SK-N-MC (cell line): Measurements from ENCODE around the gene PRXL2A.
A peak's percentile ranks its signal among the peaks of the same experiment; 100 is the strongest.

ENCODE experiments used
- DNase-seq: peaks from one replicate; pipeline ENCODE4 v3.0.0-alpha.2; 2011; ENCODE audit warnings: low read depth, low spot score
- H3K27ac ChIP-seq: fragments of 200-600 bp; sonication (generic); 2 replicates; pipeline ENCODE4 v1.5.1; 2016; ENCODE audit warnings: mixed run types
- H3K36me3 ChIP-seq: fragments of 200-600 bp; sonication (generic); 2 replicates; pipeline ENCODE4 v1.6.1; 2017; ENCODE audit warnings: antibody characterized with exemption, low read length, mixed read lengths; ENCODE audit not compliant: insufficient read depth
- H3K4me3 ChIP-seq: fragments of 200-600 bp; sonication (generic); 2 replicates; pipeline ENCODE4 v1.5.1; 2016
- H3K9ac ChIP-seq: fragments of 200-600 bp; sonication (generic); 2 replicates; pipeline ENCODE4 v1.8.0; 2017; ENCODE audit warnings: mixed run types, mixed read lengths; ENCODE audit not compliant: insufficient read length
- H3K9me3 ChIP-seq: fragments of 200-600 bp; sonication (generic); 2 replicates; pipeline ENCODE4 v1.6.1; 2017; ENCODE audit warnings: low read depth, mild to moderate bottlenecking, antibody characterized with exemption, low read length, moderate library complexity, mixed read lengths
- EZH2 ChIP-seq: fragments of 200-600 bp; sonication (generic); IDR thresholded peaks from one replicate; pipeline ENCODE4 v1.6.1; 2017; ENCODE audit warnings: antibody characterized with exemption
- FOXP2 ChIP-seq: optimal IDR thresholded peaks from 2 replicates; pipeline ENCODE3; 2011; ENCODE audit warnings: mild to moderate bottlenecking, moderate library complexity; ENCODE audit not compliant: insufficient read depth; ENCODE audit errors: extremely low read length, control extremely low read depth
- POLR2AphosphoS5 ChIP-seq: IDR thresholded peaks from 2 replicates; pipeline ENCODE4 v1.6.1; 2012; ENCODE audit warnings: mild to moderate bottlenecking, low read depth, low read length, borderline replicate concordance

Gene PRXL2A

DNA sequence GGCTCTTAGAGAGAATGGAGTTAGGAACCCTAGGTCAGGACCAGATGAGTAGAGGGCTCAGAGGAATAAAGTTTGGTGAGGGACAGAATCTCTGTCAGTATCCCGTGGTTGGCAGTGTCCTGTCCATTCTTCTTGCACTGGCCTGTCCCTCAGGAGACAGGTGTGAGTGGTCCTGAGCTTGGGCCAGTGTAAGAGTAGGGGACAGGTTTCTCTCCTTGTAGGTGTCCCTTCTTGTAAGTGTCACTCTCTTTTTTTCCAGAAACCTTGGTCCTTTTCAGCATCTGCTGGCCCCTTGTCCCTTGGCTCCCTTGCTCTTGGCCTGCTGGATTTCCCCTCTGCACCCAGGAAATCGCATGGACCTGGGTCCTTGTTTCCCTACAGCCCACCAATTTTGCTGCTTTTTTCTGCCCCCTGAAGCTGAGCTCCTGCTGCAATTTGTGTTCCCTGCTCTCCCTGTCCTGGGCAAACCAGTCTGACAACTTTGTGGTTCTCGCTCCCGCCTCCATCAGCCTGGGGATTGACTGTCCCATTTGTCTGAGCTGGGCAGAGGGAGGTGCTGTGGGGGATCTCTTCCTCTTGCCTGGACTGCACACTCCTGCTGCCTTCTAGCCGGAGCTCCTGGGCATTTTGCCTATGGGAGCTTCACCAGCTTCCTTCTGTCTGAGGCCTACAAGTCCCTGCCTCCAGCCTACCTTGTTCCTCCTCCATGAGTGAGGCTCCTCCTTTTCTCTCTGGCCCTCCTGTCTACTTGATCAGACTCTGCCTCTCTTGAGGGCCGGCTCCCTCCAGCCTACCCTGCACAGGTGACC is 52.3 kb downstream of the PRXL2A start:
- Histone ChIP-seq H3K27ac (peak overlapping the region; percentile 50; the same call in 1 of the 2 replicates), H3K9ac (no peak overlapping the region), H3K4me3 (no peak overlapping the region), H3K9me3 (no peaks in the 10 kb centered on the region), H3K36me3 (no peaks in the 10 kb centered on the region)
- no peak for DNase-seq
- TF ChIP-seq FOXP2 (no peak), POLR2AphosphoS5 (no peak), EZH2 (no peak)

DNA sequence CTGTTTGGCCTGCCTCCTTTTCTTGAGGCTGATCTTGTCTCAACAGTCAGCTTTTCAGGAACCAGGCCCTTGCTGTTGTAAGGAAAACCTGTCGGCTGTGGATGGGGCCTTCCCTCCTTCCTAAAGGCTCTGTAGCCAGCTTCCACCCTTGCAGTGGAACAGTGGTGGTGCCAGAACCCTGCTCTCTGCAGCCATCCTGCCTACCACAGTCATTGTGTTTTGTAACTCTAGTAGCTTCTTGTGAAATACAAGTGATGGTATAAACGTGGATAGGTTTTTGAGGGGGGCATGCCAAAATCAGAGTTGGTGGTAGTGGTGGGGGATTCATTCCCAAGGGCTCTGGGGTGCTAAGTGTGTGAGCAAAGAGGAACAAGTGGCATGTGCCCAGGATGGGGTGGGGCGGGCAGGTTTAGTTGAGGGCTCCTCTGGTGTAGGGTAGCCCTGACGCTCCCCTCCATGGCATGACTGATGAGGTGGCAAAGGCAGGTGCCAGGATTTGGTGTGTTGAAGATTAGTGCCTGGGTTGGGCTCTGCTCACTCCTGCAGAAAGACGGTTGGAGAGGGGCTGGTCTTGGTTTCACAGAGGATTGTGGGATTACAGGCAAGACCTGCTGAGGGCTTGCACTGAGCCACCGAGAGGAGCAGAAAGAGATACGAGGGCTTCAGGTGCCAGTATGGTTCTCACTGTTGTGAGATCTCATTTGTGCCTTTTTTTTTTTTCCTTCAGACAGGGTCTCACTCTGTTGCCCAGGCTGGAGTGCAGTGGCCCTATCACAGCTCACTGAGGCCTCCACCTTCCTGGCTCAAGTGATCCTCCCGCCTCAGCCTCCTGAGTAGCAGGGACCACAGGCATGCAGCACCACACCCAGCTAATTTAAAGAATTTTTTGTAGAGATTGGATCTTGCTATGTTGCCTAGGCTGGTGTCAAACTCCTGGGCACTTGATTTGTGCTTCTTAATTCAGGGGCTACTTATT is 53.1 kb downstream of the PRXL2A start:
- no peaks in the 10 kb centered on the region for H3K36me3 ChIP-seq
- H3K9ac ChIP-seq, result no peak overlapping the region
- no peak for DNase-seq
- H3K9me3 ChIP-seq, result no peaks in the 10 kb centered on the region
- TF ChIP-seq FOXP2 (no peak), POLR2AphosphoS5 (no peak), EZH2 (no peak)
- peak overlapping the region; percentile 50; the same call in 1 of the 2 replicates for H3K27ac ChIP-seq
- H3K4me3 ChIP-seq, result no peak overlapping the region

DNA sequence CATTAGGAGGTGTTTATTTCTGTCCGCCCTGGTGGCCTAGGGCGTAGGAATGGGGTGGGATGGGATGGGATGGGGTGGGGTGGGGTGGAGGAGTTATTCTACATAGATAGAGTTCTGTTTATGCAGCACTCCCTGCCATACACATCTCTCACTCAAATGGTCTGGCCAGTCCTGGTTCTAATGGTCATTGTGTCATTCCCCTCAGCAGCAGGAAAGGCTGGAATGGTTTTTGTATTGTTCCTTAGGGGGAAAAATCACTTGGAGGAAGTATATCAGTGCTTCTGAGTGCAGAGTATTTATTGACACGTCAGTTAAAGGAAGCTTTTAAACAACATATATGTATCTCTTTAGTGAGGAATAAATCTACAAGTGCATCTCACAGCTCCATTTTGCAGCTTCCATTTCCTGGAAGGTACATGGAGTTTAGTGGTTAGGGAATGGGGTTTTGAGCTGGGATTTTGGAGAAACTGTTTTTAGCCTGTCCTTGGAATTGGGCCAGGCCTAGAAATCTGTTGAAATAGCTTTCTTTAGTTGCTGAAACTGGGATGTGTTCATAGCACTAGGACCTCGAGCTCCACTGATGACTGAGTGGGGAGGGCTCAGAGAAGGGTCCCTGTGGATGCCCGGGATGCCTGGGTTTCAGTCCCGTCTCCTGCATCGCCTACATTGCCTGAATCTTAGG is 54.1 kb downstream of the PRXL2A start:
- Histone ChIP-seq H3K9ac (no peak overlapping the region), H3K4me3 (peak overlapping the region; percentile 38)

DNA sequence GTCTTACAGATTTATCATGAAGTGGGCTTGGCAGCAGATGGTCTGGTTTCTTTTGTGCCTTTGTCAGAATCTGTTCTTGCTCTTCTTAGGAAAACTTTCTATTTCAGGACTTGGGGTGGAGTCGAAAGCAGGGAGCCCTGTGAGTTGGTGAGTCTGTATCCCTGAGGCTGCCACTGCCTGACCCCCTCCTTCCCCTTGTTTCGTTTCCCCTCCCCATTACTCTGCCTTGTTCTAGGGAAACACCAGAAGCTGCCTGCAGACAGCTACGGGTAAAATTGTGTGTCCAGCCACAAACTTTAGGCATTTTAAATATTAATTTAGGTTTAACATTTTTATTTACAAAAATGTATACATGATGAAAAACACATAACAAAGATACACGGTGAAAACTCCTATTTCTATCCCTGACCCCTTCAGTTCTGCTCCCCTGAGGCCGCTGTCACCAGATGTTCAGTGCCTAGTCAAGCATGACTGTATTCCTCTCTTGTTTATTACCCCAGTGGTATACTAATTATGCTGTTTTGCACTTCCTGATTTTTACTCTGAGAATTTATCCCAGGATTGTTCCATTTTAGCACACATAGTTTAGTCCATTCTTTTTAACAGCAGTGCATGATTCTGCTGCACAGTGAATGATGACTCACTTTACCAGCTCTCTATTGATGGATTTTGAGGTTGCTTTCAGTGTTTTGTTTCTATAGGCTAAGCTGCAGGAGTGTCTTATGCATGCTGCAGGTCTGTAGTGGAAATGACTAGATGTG is 54.8 kb downstream of the PRXL2A start:
- no peak overlapping the region for H3K9ac ChIP-seq
- peak overlapping the region; percentile 87 for H3K27ac ChIP-seq
- TF ChIP-seq POLR2AphosphoS5 (no peak), FOXP2 (no peak), EZH2 (no peak)
- H3K36me3 ChIP-seq, result no peaks in the 10 kb centered on the region
- H3K9me3 ChIP-seq, result no peaks in the 10 kb centered on the region
- DNase-seq, result no peak
- H3K4me3 ChIP-seq, result peak overlapping the region; percentile 38

More for the DNA sequence above, 54.1 kb downstream of the PRXL2A start:
- Histone ChIP-seq H3K27ac (peak overlapping the region; percentile 87), H3K36me3 (no peaks in the 10 kb centered on the region), H3K9me3 (no peaks in the 10 kb centered on the region)
- no peak for DNase-seq
- TF ChIP-seq EZH2, result no peak
- TF ChIP-seq FOXP2, result no peak
- TF ChIP-seq POLR2AphosphoS5, result no peak

DNA sequence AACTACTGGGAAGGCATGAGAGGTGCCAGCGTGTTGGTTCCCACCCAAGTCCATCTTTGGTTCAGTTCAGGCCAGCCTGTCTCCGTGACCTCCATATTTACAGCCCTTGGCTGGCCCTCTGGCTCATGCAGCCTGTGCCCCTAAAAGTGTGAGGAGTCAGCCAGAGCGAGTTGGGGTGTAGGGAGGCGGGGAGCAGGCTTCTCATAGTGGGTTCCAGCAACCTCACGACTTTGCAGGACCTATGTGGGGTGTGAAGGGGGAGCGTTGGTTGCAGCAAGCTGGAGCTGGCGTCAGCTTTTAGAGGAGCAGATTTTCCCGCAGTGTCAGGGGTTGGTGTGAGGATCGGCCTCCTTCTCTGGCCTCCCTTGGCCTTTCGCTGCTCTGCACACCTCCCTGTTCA is 55.5 kb downstream of the PRXL2A start:
- H3K9ac ChIP-seq, result peak overlapping the region; percentile 20
- H3K27ac ChIP-seq, result peak overlapping the region; percentile 87
- H3K4me3 ChIP-seq, result peak overlapping the region; percentile 38; the same call in 1 of the 2 replicates
- no peaks in the 10 kb centered on the region for H3K9me3 ChIP-seq
- TF ChIP-seq EZH2 (no peak), POLR2AphosphoS5 (no peak), FOXP2 (no peak)
- no peaks in the 10 kb centered on the region for H3K36me3 ChIP-seq
- DNase-seq, result no peak

DNA sequence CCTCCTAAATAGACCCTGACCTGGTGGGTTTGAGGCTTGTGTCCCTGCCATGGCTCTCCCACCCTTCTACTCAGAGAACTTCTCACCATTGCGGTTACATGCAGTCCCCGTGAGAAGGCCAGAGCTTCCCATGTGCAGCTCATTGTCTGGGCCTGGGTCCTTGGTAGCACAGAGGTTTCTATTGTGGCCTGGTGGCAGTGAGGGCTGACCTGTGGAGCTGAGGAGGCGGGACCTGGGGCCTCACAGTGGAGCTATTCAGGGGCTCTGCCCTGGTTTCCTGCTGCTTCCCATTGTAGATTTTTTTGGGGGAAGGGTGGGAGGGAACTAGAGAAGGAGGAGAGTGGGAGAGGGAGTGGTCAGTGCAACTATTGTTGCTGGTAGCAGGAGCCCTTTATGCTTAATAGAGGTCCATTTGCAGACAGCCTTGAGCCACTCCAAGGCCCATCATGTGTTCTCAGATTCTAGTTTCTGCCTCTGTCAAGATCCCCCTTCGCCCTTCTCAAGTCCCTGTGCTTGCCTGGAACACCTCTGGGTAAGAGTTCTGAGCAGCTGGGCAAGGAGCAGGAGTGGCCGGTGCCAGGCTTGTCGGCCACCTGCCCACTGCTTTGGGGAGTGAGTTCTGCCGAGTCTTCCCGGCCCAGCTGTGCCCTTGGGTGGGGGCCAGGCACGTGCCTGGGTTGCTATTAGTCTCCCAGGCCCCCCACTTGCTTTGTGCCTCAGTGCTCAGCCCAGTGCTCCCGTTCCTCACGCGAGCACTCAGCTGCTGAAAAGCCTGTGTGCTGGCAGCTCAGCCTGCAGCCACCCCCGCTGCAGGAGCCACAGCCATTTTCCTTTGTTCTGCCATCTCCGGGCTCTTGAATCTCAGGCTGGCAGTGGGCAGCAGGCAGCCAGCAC is 56.5 kb downstream of the PRXL2A start:
- no peak for DNase-seq

DNA sequence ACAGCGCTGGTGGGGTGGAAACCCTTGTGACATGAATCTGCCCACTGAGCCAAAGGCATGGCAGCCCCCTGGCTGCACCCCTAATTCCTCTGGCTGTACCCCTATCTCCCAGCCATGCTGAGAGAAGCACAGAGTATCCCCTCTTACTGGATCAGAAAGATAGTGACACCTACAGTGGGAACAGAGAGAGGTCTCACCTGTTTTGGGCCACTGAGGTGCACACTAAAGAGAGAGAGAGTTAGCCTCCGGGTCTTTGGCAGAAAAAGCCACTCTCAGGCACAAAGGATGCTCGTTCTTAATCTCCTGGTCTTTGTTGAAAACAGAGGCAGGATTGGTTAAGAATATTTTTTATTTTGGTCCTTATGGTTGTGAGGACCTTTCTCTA is 57.1 kb downstream of the PRXL2A start:
- no peak overlapping the region for H3K9ac ChIP-seq
- H3K27ac ChIP-seq, result peak overlapping the region; percentile 9; the same call in 1 of the 2 replicates
- no peaks in the 10 kb centered on the region for H3K36me3 ChIP-seq

More for the DNA sequence above, 56.5 kb downstream of the PRXL2A start:
- no peak overlapping the region for H3K4me3 ChIP-seq
- H3K9me3 ChIP-seq, result no peaks in the 10 kb centered on the region
- no peaks in the 10 kb centered on the region for H3K36me3 ChIP-seq
- H3K9ac ChIP-seq, result no peak overlapping the region
- TF ChIP-seq EZH2 (no peak), FOXP2 (no peak), POLR2AphosphoS5 (no peak)
- peak overlapping the region; percentile 87 for H3K27ac ChIP-seq

More for the DNA sequence above, 57.1 kb downstream of the PRXL2A start:
- Histone ChIP-seq H3K9me3 (no peaks in the 10 kb centered on the region), H3K4me3 (no peak overlapping the region)
- DNase-seq, result no peak
- TF ChIP-seq EZH2, result no peak
- no peak for TF ChIP-seq FOXP2
- TF ChIP-seq POLR2AphosphoS5, result no peak
